Measurements from ENCODE around the gene UNC80.

Gene UNC80

GRCh38 chr2:209834767-209835166 lies 63.1 kb downstream of the UNC80 start:
- no peaks in the 10 kb centered on the region for H3K27me3 ChIP-seq (ENCODE audit: insufficient read depth, poor library complexity, severe bottlenecking)

GRCh38 chr2:209840434-209840833 lies 68.8 kb downstream of the UNC80 start:
- no peak for ATAC-seq (ENCODE audit: low read depth)
- H3K27ac ChIP-seq (ENCODE audit: poor library complexity, severe bottlenecking), result no peak overlapping the region
- no peaks in the 10 kb centered on the region for H3K27me3 ChIP-seq (ENCODE audit: insufficient read depth, poor library complexity, severe bottlenecking)
- no peaks in the 10 kb centered on the region for H3K4me1 ChIP-seq (ENCODE audit: insufficient read depth, poor library complexity, severe bottlenecking)
- H3K4me3 ChIP-seq (ENCODE audit: severe bottlenecking), result no peak overlapping the region
- no peaks in the 10 kb centered on the region for H3K36me3 ChIP-seq (ENCODE audit: low read depth)
- no peaks in the 10 kb centered on the region for H3K9me3 ChIP-seq (ENCODE audit: severe bottlenecking)
- no peak for TF ChIP-seq CTCF (IDR thresholded peaks at IDR 0.05; ENCODE audit: poor library complexity, severe bottlenecking)
- no peak for DNase-seq (ENCODE audit: low spot score)

More at GRCh38 chr2:209834767-209835166, 63.1 kb downstream of the UNC80 start:
- Histone ChIP-seq H3K9me3 (ENCODE audit: severe bottlenecking) (no peaks in the 10 kb centered on the region), H3K4me1 (ENCODE audit: insufficient read depth, poor library complexity, severe bottlenecking) (no peaks in the 10 kb centered on the region), H3K4me3 (ENCODE audit: severe bottlenecking) (no peak overlapping the region), H3K36me3 (ENCODE audit: low read depth) (no peaks in the 10 kb centered on the region), H3K27ac (ENCODE audit: poor library complexity, severe bottlenecking) (no peak overlapping the region)
- no peak for TF ChIP-seq CTCF (IDR thresholded peaks at IDR 0.05; ENCODE audit: poor library complexity, severe bottlenecking)
- DNase-seq (ENCODE audit: low spot score) (no peak), ATAC-seq (ENCODE audit: low read depth) (no peak)

GRCh38 chr2:209845666-209846065 lies 74.0 kb downstream of the UNC80 start:
- no peaks in the 10 kb centered on the region for H3K36me3 ChIP-seq (ENCODE audit: low read depth)
- ATAC-seq (ENCODE audit: low read depth), result no peak
- no peaks in the 10 kb centered on the region for H3K27me3 ChIP-seq (ENCODE audit: insufficient read depth, poor library complexity, severe bottlenecking)
- H3K9me3 ChIP-seq (ENCODE audit: severe bottlenecking), result no peaks in the 10 kb centered on the region
- no peak for TF ChIP-seq CTCF (IDR thresholded peaks at IDR 0.05; ENCODE audit: poor library complexity, severe bottlenecking)
- no peaks in the 10 kb centered on the region for H3K4me1 ChIP-seq (ENCODE audit: insufficient read depth, poor library complexity, severe bottlenecking)
- no peak for DNase-seq (ENCODE audit: low spot score)
- H3K4me3 ChIP-seq (ENCODE audit: severe bottlenecking), result no peak overlapping the region
- no peak overlapping the region for H3K27ac ChIP-seq (ENCODE audit: poor library complexity, severe bottlenecking)

- Histone ChIP-seq H3K4me1 (ENCODE audit: insufficient read depth, poor library complexity, severe bottlenecking) (no peaks in the 10 kb centered on the region), H3K4me3 (ENCODE audit: severe bottlenecking) (no peak overlapping the region), H3K27ac (ENCODE audit: poor library complexity, severe bottlenecking) (no peak overlapping the region), H3K9me3 (ENCODE audit: severe bottlenecking) (no peaks in the 10 kb centered on the region), H3K27me3 (ENCODE audit: insufficient read depth, poor library complexity, severe bottlenecking) (no peaks in the 10 kb centered on the region), H3K36me3 (ENCODE audit: low read depth) (no peaks in the 10 kb centered on the region)
- no peak for TF ChIP-seq CTCF (IDR thresholded peaks at IDR 0.05; ENCODE audit: poor library complexity, severe bottlenecking)
- DNase-seq (ENCODE audit: low spot score) (no peak), ATAC-seq (ENCODE audit: low read depth) (no peak)
These were observed 93.2 kb downstream of the UNC80 start for GRCh38 chr2:209864716-209865295.

- Histone ChIP-seq H3K4me3 (ENCODE audit: severe bottlenecking) (no peak overlapping the region), H3K4me1 (ENCODE audit: insufficient read depth, poor library complexity, severe bottlenecking) (no peaks in the 10 kb centered on the region), H3K9me3 (ENCODE audit: severe bottlenecking) (no peaks in the 10 kb centered on the region), H3K36me3 (ENCODE audit: low read depth) (no peaks in the 10 kb centered on the region), H3K27ac (ENCODE audit: poor library complexity, severe bottlenecking) (no peak overlapping the region), H3K27me3 (ENCODE audit: insufficient read depth, poor library complexity, severe bottlenecking) (no peaks in the 10 kb centered on the region)
- no peak for DNase-seq (ENCODE audit: low spot score)
- no peak for ATAC-seq (ENCODE audit: low read depth)
- TF ChIP-seq CTCF (IDR thresholded peaks at IDR 0.05; ENCODE audit: poor library complexity, severe bottlenecking), result no peak
These were observed 96.8 kb downstream of the UNC80 start for GRCh38 chr2:209868271-209868994.
